ENCODE measurements around the gene RNF217. TPM values are rescaled to one million over a fixed set of nuclear protein-coding genes. Genes with fewer than 3 reads are reported as not detected.

RNF217 gene
- total RNA-seq, 1 donor from 2014 or later = 14.1 TPM

- no peak for DNase-seq
- Histone ChIP-seq H3K4me1 (no peaks in the 10 kb centered on the region), H3K4me3 (no peak overlapping the region), H3K9me3 (replicated peaks) (no peaks in the 10 kb centered on the region), H3K27me3 (ENCODE audit: low read depth) (no peaks in the 10 kb centered on the region), H3K27ac (replicated peaks) (no peak overlapping the region), H3K36me3 (no peaks in the 10 kb centered on the region)
- intact Hi-C loops (cut with micrococcal nuclease) = no loop called here
- no peak for TF ChIP-seq CTCF (IDR thresholded peaks at IDR 0.05; ENCODE audit: borderline replicate concordance)
Observed at GRCh38 chr6:124993327-124993726, 31.1 kb downstream of the RNF217 start.

DNA sequence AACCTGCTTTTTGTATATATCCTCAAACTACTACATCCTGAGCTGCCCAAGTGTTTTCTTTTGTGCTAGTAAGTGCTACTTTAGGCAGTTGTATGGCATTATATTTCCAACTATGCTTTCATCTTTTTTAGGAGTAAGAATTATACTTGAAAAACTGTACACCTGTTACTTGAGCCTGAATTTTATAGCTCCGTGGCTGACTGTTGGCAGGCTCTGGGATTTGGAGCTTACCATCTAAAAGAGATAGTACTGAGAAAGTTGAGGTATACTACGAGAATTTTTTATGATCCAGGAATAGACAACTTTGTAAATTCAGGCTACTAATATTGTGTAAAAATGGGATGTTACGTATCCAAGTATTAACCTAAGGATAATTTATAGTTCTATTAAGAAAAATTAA is 32.4 kb downstream of the RNF217 start:
- H3K27ac ChIP-seq (replicated peaks) = no peak overlapping the region
- intact Hi-C loops (cut with micrococcal nuclease) = no loop called here

DNA sequence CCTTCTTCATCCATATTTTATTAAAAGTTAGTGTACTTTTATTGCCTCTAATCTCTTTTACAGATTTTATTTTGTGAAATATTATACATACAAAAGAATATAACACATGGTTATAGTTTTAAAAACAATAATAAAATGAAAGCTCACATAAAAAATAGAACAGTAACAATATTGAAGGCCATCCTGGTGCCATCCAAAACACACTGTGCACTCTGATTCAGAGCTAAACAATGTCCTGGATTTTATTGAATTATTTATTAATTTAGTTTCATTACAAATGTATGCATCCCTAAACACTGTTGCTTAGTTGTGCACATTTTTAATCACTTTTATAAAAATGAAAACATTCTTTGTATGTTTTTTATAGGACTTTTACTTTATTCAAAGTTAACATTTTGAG is 32.9 kb downstream of the RNF217 start:
- H3K27ac ChIP-seq (replicated peaks) = no peak overlapping the region
- intact Hi-C loops (cut with micrococcal nuclease) = no loop called here
- peaks cover 9% of the 10 kb centered on the region for H3K4me1 ChIP-seq
- H3K9me3 ChIP-seq (replicated peaks) = no peaks in the 10 kb centered on the region
- no peak for TF ChIP-seq CTCF (IDR thresholded peaks at IDR 0.05; ENCODE audit: borderline replicate concordance)
- no peak for DNase-seq
- no peak overlapping the region for H3K4me3 ChIP-seq
- H3K27me3 ChIP-seq (ENCODE audit: low read depth) = no peaks in the 10 kb centered on the region
- H3K36me3 ChIP-seq = no peaks in the 10 kb centered on the region

More for the DNA sequence above, 32.4 kb downstream of the RNF217 start:
- no peaks in the 10 kb centered on the region for H3K27me3 ChIP-seq (ENCODE audit: low read depth)
- no peak for TF ChIP-seq CTCF (IDR thresholded peaks at IDR 0.05; ENCODE audit: borderline replicate concordance)
- H3K4me1 ChIP-seq = peaks cover 9% of the 10 kb centered on the region
- H3K9me3 ChIP-seq (replicated peaks) = no peaks in the 10 kb centered on the region
- DNase-seq = no peak
- H3K4me3 ChIP-seq = no peak overlapping the region
- no peaks in the 10 kb centered on the region for H3K36me3 ChIP-seq

- Histone ChIP-seq H3K27ac (replicated peaks) (no peak overlapping the region), H3K27me3 (ENCODE audit: low read depth) (no peaks in the 10 kb centered on the region), H3K36me3 (no peaks in the 10 kb centered on the region), H3K4me1 (peaks cover 9% of the 10 kb centered on the region), H3K4me3 (no peak overlapping the region), H3K9me3 (replicated peaks) (no peaks in the 10 kb centered on the region)
- intact Hi-C loops (cut with micrococcal nuclease) = no loop called here
- no peak for TF ChIP-seq CTCF (IDR thresholded peaks at IDR 0.05; ENCODE audit: borderline replicate concordance)
- DNase-seq = no peak
Observed at GRCh38 chr6:124995645-124996325, 33.5 kb downstream of the RNF217 start.

DNA sequence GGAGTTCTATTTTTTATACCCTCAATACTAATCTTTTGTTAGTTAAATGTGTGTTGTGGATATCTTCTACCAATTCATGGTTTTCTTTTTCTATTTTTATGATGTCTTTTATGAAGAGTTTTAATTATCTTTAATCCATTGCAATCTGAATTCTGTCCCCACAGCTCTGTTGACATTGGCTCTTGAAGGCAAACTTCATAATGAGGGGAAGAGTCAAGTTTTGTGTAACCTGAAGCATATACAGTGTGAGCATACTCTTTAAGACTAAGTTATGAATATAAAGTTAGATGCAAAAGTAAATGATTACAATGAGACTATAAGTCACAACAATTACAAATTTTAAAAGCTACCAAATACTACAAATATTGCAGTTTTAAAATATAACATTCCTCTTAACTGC is 34.2 kb downstream of the RNF217 start:
- no peaks in the 10 kb centered on the region for H3K27me3 ChIP-seq (ENCODE audit: low read depth)
- no peak for DNase-seq
- peaks cover 12% of the 10 kb centered on the region for H3K4me1 ChIP-seq
- no peak overlapping the region for H3K4me3 ChIP-seq
- no peak for TF ChIP-seq CTCF (IDR thresholded peaks at IDR 0.05; ENCODE audit: borderline replicate concordance)
- intact Hi-C loops (cut with micrococcal nuclease) = no loop called here
- H3K9me3 ChIP-seq (replicated peaks) = no peaks in the 10 kb centered on the region
- no peaks in the 10 kb centered on the region for H3K36me3 ChIP-seq
- no peak overlapping the region for H3K27ac ChIP-seq (replicated peaks)
